NCI-H2227 (cell line): ENCODE data around the gene IL18BP.

Source experiments
- DNase-seq: peaks from one replicate; lab custom pipeline; 2025; ENCODE audit not compliant: unreplicated experiment; lab: John Stamatoyannopoulos, UW

The IL18BP gene

DNA sequence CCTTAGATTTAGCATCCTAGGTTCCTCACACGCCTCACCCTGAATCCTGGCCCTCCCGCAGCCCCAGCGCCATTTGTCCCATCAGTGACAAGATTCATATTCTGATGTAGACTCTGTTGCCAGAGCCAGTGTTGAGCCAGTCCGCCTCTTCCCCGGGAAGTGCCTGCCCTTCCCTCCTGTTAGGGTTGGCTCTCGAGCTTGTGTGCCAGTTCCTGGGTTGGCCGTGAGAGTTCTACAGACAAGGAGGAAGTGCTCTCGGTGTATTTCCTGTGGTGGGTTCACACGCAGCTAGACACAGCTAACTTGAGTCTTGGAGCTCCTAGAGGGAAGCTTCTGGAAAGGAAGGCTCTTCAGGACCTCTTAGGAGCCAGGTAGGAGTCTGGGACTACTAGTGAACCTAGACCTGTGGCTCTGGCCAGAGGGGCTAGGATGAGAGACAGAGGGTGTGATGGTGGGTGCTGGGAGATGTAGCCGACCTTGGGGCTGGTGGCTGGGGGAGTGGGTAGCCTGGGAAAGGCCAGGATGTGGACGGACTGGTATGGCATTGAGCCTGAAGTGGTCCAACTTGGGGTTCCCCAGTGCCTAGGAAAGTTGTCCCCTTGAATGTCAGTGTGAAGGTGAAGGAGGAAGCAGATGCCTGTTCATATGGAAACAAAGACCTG lies at the start of gene IL18BP:
TSS of gene IL18BP (plus strand) at position 261 of the 662 bp plus-strand sequence. CDS start 1,076 bp downstream, outside the sequence.
- no peak for DNase-seq

DNA sequence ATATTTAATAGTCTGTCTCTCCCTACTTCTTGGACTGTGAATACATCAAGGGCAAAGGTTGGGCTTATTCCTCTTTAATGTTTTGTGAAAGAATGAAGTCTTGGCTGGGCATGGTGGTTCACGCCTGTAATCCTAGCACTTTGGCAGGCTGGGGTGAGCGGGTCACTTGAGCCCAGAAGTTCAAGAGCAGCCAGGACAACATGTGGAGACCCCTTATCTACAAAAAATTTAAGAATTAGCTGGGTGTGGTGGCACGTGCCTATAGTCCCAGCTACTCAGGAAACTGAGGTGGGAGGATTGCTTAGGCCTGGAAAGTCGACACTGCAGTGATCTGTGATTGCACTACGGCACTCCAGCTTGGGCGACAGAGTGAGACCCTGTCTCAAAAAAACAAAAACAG lies 49.7 kb upstream of the IL18BP start:
- no peak for DNase-seq

DNA sequence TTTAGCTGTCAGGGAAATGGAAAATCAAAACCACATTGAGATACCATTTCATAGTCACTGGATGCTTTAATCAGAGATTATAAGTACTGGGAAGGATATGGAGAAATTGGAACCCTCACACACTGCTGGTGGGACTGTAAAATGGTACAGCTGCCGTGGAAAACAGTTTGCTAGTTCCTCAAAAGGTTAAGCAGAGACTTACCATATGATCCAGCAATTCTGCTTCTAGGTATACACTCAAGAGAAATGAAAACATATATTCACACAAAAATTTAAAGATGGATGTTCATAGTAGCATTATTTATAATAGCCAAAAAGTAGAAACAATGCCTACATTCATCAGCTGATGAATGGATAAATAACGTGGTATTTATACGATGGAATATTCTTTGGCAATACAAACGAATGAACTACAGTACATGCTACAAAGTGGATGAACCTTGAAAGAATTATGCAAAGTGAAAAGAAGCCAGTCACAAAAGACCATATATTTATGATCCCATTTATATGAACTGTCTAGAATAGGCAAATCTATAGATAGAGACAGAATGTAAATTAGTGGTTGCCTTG lies 46.9 kb upstream of the IL18BP start:
- no peak for DNase-seq

DNA sequence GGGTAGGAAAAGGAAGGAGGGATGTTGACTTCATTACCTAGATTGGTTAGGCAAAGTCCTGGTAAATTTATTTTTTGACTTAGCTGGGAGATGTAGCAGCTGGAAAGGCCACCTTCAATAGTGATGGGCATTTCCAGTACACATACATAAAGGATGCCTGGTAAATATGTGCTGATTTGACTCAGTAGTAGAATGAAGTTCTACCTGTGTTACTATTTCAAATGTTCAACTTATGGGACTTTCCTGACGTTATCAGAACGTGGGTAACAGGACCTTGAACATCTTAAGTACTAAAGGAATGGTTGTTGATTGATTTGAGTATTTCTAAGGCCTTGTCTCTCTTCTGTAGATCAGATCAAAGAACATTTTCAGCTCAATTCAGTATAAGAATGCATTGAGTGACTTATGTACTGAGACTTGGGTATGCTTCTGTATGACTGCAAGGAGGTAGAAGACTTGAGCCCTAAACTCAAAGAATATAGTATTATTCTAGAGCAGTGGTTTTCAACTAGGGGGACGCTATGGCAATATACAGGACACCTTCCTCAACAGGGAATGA lies 42.7 kb upstream of the IL18BP start:
- no peak for DNase-seq

DNA sequence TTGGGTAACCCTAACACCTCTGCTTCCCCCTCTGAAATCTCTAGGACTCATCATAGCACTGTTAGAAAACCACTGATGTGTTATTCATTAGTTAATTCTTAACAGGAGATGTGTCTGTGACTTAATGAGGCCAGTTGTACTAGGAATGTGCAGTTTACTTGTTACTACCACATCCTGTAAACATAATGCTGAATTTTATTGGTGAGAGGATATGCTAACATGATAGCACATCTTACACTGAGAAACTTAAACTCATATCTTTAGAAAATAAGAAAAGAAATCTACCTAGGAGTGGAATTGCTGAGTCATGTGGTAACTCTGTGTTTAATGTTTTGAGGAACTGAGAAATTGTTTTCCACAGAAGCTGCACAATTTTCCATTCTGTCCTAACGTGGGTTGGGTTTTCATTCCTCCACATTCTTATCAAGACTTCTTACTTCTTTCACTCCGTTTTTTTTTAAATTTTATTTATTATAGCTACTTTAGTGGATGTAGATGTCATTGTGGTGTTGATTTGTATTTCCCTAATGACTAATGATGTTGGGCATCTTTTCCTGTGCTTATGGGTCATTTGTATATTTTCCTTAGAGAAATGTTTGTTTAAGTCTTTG lies 36.2 kb upstream of the IL18BP start:
- DNase-seq: no peak

DNA sequence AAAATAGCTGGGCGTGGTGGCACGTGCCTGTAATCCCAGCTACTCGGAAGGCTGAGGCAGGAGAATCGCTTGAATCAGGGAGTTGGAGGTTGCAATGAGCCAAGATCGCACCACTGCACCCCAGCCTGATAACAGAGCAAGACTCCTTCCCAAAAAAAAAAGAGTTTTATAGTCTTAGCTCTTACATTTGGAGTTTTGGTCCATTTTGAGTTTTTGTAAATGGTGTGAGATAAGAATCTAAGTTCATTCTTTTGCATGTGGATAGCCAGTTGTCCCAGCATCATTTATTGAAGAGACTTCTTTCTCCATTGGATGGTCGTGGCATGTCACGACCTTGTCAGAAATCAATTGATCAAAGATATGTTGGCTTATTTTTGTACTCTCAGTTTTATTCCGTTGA lies 35.2 kb upstream of the IL18BP start:
- DNase-seq: no peak

DNA sequence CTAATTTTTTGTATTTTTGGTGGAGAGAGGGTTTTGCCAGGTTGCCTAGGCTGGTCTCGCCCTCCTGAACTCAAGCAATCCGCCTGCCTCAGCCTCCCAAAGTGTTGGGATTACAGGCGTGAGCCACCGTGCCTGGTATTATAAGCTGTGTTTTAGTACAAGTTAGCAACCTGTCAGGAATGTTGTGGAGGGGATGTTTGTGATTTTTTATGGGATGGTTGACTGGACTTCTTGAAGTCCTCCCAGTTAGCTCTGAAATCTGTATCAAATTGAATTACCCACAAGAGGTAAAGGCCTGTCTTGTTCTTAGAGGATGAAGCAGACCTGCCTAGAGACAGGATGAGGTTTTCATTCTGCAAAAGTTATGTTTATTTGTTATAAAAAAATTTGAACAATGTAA lies 34.1 kb upstream of the IL18BP start:
- DNase-seq: no peak

DNA sequence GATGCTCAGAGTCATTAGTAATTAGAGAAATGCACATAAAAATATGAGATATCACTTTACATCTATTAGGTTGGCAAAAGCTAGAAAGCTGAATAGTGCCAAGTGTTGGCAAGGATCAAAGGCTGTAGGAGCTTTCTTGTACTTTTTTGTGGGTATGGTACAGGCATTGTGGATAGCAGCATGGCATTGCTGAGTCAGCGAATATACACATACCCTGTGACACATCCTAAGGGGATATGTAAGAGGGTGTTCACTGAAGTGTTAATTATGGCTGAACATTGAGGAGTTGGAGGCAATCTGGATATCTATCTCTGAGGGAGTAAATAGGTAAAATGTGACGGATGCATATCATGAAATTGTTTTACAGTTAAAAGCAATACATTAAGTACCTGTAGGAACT lies 27.0 kb upstream of the IL18BP start:
- DNase-seq: no peak

DNA sequence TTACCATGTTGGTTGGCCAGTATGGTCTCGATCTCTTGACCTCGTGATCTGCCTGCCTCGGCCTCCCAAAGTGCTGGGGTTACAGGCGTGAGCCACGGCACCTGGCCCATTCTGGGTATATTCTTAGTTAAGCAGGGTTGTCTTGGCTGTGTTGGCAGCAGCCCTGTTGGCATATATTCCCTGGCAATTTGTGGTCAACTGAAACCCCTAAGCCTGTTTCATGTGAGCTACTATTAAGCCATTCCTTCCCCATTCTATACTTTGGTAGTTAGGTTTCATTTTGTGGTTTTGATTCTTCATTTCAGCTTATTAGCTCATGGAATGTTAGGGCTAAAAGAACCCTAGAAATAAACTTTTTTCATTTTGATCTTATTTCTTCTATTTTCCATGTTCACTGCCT lies 22.2 kb upstream of the IL18BP start:
- no peak for DNase-seq

DNA sequence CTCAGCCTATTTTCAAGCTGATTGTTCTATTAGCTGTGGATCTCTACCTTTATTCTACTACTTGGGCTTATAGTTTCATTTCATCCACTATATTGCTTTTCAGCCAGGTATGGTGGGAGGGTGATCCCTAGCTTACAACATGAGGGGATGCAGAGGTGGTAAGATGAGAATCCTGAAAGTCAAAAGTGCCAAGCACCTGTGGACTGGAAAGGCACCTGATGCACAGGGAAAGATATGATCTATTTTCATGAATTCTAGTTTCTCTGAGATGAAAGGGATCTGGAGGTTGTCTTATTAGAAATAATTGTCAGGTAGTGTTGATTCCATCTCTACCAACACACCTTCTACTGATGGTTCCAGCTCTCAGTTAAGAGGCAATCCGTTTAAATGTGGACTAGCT lies 21.6 kb upstream of the IL18BP start:
- no peak for DNase-seq

DNA sequence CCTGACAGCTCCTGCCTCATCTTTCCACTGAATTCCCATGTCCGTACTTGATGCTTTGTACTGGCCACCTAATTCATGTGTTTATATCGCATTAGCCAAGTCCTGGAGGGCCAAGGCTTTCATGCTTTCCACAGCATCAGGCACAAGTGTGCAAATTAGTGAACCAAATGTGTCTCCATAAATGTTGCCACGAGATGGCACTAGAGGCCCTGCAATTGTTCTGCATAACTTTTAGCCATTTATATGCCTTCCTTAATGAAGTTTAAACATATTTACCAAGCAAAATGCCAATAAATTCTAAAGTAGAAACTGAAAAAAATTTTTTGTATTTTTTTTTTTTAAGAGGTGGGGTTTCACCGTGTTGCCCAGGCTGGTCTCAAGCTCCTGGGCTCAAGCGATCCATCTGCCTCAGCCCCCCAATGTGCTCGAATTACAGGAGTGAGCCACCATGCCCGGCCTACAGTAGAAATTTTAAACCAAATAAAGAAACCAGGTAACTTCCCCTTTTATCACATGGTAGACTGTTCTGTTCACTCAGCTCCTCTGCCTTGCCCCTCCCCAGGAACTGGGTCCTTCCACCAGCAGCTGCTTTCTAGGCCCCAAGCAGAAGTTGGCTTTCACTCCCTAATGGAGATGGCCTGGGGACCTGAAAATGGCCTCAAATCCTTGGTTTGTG lies 20.8 kb upstream of the IL18BP start:
- peak; percentile 60 for DNase-seq

DNA sequence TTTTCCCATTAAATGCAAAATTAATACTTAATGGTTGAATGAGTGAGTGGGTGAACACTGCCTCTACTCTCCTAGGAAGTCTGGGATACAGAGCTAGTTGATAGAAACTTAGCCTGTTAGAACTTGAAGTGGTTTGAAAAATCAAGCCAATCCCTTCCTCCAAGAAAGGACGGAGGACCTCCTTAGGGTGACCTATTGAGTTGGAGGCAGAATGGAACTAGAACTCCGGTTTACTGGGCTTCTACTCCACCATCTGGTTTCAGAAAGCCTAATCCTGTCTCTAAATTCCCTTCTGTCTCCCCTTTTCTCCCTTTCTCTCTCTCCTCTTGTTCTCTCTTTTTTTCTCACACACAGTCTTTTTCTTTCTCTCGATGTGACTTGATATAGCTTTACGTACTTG lies 19.6 kb upstream of the IL18BP start:
- DNase-seq: no peak

DNA sequence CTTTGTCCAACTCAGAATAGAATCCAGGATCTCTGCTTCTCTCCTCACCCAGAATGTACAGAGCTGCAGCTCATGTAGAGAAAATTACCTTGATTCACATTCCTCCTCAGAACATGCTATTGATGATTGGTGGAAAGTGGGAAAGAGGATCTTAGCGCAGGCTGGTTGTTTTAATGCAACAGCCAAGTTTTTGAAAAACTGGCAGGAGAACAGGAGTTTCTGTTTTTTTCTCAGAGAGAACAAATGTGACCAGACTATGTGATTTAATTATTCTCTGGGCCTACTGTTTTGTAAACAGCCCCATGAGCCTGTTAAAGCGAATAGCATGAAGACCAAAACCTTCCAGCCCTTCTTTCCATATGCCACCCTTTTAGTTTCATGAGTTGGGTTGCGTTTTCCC lies 19.1 kb upstream of the IL18BP start:
- no peak for DNase-seq

DNA sequence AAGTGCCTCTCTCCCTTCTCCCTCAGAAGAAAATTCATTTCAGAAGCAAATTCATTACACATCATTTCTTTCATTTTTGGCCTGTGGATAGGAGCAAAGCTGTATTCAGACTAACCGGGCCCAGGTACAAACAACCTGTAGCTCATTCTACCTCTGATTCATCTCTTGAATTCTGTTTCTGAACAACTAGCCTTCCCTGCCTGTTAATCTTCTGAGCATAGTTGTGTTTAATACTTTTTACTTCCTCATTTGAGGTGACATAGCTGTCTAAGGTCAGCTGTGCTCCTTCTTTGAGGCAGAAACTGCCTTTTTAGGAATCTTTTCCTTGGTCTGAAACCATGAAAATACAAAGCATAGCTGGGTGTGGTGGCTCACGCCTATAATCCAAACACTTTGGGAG lies 12.6 kb upstream of the IL18BP start:
- DNase-seq: no peak

DNA sequence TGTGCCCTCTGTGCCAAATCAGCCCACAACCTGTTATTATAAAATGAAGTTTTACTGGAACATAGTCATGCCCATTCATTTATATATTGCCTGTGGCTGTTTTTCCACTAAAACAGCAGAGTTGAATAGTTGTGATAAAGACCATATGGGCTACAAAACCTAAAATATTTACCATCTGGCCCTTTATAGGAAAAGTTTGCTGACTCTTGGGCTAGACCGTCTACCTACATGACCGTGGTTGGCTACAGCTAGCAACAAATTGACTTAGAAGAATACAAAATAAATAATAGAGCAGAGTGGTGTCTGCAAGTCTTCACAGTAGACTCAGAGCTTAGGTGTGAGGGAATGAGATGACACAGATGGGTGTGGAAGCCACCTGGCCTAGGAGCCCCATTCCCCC lies 11.2 kb upstream of the IL18BP start:
- DNase-seq: no peak

DNA sequence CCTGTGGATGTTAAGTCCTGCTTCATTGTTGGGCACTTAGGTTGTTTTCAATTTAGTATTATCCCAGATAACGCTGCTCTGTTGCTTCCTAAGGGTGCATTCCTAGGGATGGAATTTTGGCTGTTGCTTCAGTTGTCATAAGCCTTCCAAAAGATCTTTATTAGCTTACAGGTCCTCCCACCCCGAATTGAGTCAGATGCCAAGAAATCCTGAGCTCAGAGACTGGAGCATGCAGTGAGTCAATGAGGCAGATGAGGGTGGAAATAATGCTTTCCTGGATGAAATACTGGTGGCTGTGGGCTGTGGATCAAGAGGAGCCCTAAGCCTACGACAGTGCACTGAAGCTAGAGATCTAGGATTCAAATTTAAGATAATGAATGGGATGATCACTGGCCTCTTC lies 10.7 kb upstream of the IL18BP start:
- no peak for DNase-seq

DNA sequence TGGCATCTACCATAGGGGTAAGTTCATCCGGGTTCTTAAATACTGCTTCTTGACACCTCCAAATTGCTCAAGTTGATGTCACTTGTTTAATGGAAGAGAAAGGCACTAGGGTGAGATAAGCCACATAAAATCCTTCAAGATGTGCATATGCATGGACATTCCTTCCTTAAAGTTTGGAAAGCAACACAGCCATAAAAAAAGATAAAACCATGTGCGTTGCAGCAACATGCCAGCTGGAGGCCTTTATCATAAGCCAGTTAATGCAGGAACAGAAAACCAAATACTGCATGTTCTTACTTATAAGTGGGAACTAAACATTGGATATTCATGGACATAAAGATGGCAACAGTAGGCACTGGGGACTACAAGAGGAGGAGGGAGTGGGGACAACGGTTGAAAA lies 8.0 kb upstream of the IL18BP start:
- no peak for DNase-seq

DNA sequence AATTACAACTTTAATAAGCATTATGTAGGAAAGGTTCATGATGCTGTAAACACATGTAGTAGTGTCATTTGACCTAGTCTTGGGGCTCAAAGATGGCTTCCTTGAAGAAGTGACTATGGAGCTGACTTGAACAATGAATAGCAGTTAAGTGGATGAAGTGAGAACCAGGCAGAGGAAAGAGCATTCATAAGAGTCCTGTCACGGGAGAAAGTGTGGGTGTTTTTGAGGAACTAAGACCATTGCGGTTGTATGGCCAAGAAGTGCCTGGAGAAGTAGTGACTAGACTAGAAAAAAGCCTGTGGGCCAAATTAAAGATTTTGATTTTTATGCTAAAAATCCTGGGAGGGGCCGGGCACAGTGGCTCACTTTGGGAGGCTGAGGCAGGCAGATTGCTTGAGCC lies 7.2 kb upstream of the IL18BP start:
- DNase-seq: no peak

DNA sequence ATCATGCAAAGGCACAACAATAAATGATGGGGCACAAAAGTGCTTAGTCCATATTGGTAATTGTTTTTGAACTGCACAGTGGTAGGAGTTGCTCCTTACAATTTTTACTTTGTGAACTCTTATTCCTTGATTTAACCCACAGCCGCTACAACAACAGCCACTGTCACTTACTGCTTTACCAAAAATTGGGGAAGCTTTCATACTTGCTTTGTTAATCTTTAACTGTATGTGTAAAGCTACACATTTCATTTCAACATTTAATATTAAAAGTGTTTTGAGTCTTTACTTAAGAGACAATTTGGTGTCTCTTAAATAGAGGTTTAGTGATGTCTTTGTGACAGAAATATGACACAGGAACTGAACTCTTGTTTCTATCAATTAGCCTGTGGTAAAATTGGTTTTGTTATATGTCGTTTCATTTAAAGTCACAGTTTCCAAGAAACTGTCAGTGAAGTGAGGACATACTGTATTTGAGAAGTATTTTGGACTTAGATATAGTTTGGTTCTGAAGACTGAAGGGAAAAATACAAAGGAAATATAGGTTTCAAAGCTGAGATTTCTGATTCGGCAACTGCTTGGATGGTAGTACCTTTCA lies 6.5 kb upstream of the IL18BP start:
- no peak for DNase-seq

DNA sequence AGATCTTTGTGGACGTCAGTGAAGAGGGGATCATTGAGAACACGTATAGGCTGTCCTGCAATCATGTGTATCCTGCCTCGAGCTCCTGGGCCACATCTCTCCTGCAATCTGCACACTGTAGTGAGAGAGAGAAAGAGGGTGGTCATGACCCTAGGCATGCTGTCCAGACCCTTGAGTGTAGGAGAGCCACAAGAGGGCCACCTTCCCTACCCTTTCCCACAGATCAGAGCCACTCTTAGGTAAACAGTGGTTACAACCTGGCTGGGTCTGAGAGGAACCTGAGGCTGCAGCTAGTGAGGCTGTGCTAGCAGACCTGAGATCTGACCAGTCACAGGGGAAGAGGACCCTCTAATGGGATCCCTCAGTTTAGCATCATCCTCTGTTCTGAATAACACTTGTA lies 3.9 kb upstream of the IL18BP start:
- DNase-seq: no peak

DNA sequence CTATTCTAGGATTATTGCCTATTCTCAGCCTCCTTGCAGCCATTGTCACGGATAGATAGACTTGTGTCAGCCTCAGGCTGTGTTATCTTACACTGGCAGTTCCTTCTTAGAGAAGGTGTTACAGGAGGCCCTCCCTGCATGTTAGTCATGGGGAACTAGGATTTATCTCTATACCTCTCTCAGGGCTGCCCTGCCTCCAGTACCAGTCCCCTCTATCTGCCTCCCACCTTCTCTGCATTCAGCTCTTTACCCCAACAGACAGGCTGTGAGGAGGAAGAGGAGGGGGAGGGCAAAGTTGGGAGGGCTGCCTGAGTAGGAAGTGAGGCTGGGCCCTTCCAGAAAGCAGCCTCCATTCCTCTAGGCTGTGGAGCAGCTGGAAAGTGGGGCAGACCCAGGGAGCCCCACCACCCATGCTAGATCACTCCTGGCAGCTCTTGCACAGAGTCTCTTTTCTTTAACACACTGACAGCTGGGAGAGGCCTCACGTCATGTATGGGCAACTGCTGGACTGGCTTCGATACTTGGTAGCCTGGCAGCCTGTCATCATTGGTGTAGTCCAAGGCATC lies 2.9 kb upstream of the IL18BP start:
- DNase-seq: no peak
